Ovary (tissue), 9 donors: Measurements from ENCODE around the gene MMP20. TPM values are rescaled to one million over a fixed set of nuclear protein-coding genes. Genes with fewer than 3 reads are reported as not detected.

Experiments used
- DNase-seq, 5 donors: peaks; one replicate each; pipeline ENCODE4 v3.0.0-alpha.2; 2019 to 2020
- H3K27ac ChIP-seq, 2 donors: fragments of 200-600 bp; one replicate each; pipeline versions ENCODE4 v1.5.1 to v1.8.0; 2019 to 2022
- H3K27me3 ChIP-seq: fragments of 200-600 bp; one replicate; pipeline ENCODE4 v1.8.0; 2022
- H3K36me3 ChIP-seq: fragments of 200-600 bp; sonication (generic); one replicate; pipeline ENCODE4 v1.5.1; 2019
- H3K4me1 ChIP-seq: one replicate; pipeline ENCODE4 v1.8.1; 2013; ENCODE audit warnings: mild to moderate bottlenecking, moderate library complexity; ENCODE audit not compliant: insufficient read depth
- H3K4me3 ChIP-seq: fragments of 200-600 bp; sonication (generic); one replicate; pipeline ENCODE4 v1.5.1; 2017
- H3K9me3 ChIP-seq, 2 donors: fragments of 200-600 bp in 1 of 2; sonication (generic) in 1 of 2; one replicate each; pipeline versions ENCODE4 v1.5.1 to v1.8.1; 2013 to 2019; ENCODE audit warnings: mild to moderate bottlenecking in 1 of 2, moderate library complexity in 1 of 2
- CTCF ChIP-seq, 3 donors: fragments of 450-650 bp in 2 of 3; fragments of 200-600 bp in 1 of 3; IDR thresholded peaks; one replicate each; pipeline versions ENCODE4 v1.5.1 to v1.8.0; 2016 to 2022; ENCODE audit warnings: antibody characterized with exemption in 3 of 3, mild to moderate bottlenecking in 1 of 3
- EP300 ChIP-seq: sonication (generic); formaldehyde crosslinking; IDR thresholded peaks from one replicate; pipeline ENCODE4 v1.6.1; 2017; ENCODE audit warnings: antibody characterized with exemption
- POLR2A ChIP-seq: fragments of 450-650 bp; IDR thresholded peaks from one replicate; pipeline ENCODE4 v1.6.1; 2017; ENCODE audit warnings: antibody characterized with exemption, mild to moderate bottlenecking, moderate library complexity
- WGBS, 3 donors: extraction: QIAGEN DNeasy Blood & Tissue Kit in 1 of 3; methylation state at CpG; one replicate each; pipeline versions ENCODE4 v1.1.5 to v1.1.7; 2013 to 2017; 5-methylcytosine and 5-hydroxymethylcytosine counted together
- intact Hi-C, 4 donors: fragments of 100-400 bp; cut with DNase I; formaldehyde crosslinking; loops; one replicate each; pipeline versions ENCODE4 v1.11.0 to v1.15.1; 2022 to 2023
- polyA plus RNA-seq, 2 donors: library from polyadenylated mRNA; stranded (reverse); fragments of 200-250 nt in 1 of 2; fragments of 350-450 nt in 1 of 2; fragmentation: Illumina TruSeq in 1 of 2; extraction: RNeasy Lipid Tissue Mini Kit (QIAGEN cat#74804) in 1 of 2; gene quantifications; one replicate each; pipeline ENCODE4 v1.2.3, GENCODE V29; 2013 to 2014
- total RNA-seq, 7 donors: library from RNA; depleted of rRNA in 2 of 7; stranded (reverse); fragments of >200 nt in 2 of 7; fragmentation: NEBNext Ultra II Directional in 3 of 7; extraction: Animal tissue kit (Norgen Biotek cat#: 25700) in 3 of 7; gene quantifications; one replicate each; pipeline versions ENCODE4 v1.1.0 to v1.2.4, GENCODE V29; 2016 to 2023
- donor health status: DM: no; HTN: no; CAD: no; lungs with moderate emphysema.
- donor health status: DM: no; HTN: no; CAD: no.
- donor health status: Bipolar disorder and iron deficiency.
- donor health status: DM: yes; HTN: yes; CAD: no.
- donor health status: DM: no; HTN: no; CAD: no.
- donor health status: DM: yes; HTN: yes; CAD: no.

Gene MMP20
- total and polyA plus RNA-seq, 9 donors, result not detected

DNA sequence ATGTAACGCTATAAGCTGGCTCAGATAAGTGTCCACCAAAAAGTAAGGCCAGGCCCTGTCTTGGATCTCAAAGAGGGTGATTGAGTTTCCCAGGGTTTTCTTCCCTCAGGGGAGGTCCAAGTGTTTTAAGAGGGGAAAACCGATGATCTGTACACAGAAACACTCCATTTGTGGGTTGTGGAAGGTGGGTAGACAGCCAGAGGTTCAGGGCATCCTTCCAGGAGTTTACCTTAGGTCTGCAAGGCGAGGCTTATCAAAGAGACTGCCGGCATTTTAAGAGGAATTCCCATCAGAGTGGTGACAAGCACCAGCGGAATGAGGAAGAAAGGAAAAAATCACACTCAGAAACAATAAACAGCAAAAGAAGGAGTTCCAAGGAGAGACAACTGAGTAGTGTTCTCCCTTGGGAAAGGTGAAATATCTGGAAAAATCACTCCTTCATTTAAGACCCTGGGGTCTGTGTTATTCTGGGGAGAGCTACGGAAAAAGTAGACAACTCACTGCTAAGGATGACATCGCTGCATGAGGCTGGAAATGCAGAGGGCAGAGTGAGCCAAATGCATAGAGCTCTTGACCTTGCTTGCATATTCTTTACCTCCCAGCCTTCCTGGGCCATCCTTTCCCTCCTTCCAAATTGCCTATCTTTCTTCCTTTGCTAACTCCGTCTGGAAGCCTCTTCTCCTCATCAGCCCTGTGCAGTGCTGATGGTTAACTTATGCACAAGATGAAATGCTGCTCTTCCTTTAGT lies 72.5 kb downstream of the MMP20 start:
- Histone ChIP-seq H3K36me3 (no peaks in the 10 kb centered on the region), H3K4me3 (no peak overlapping the region), H3K27ac (no peak overlapping the region), H3K27me3 (no peaks in the 10 kb centered on the region), H3K9me3 (no peaks in the 10 kb centered on the region), H3K4me1 (no peaks in the 10 kb centered on the region)
- DNase-seq, result no peak
- TF ChIP-seq EP300, result no peak
- TF ChIP-seq CTCF (IDR thresholded peaks at IDR 0.05), result no peak
- TF ChIP-seq POLR2A, result no peak
- WGBS, 3 donors, result 55 to 62% (median 61%) methylated on average over 8 of the region's 8 CpGs
- intact Hi-C loops, result no loop called here

- no peaks in the 10 kb centered on the region for H3K4me1 ChIP-seq
- no peaks in the 10 kb centered on the region for H3K36me3 ChIP-seq
- WGBS, 3 donors, result 72 to 85% (median 81%) methylated on average over 2 of the region's 2 CpGs
- H3K27ac ChIP-seq, result no peak overlapping the region
- H3K9me3 ChIP-seq, result no peaks in the 10 kb centered on the region
- no peak for DNase-seq
- no peak for TF ChIP-seq EP300
- TF ChIP-seq POLR2A, result no peak
- TF ChIP-seq CTCF (IDR thresholded peaks at IDR 0.05), result no peak
- no peaks in the 10 kb centered on the region for H3K27me3 ChIP-seq
- no peak overlapping the region for H3K4me3 ChIP-seq
- intact Hi-C loops, result no loop called here
These were observed 73.1 kb downstream of the MMP20 start for GRCh38 chr11:102552020-102552419.

DNA sequence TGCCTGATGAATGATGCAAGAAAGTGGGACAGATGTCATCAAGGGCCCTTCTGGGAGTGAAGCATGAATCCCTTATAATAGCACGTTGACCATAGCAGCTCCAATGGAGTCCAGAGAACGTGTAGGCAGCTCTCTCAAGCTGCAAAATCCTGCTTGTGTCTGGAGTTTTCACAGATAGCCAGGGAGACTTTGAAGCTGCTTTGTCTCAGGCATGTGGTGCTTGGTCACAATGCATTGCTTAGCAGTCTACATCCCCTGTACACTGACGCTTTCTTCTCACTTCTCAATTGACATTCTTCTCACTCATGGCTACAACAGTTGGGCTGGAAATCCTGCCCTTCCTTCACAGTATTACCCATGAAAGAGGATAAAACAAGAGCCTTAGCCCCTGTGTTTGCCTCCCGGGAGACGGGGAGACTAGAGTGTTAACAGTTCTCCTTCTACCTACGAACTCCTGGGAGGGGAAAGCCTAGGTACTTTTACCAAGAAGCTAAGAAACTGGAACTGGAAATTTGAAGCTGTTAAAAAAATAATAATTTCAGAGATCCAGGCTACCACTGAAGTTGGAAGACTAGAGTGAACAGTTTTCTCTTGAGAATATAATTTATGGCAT lies 73.9 kb downstream of the MMP20 start:
- Histone ChIP-seq H3K4me1 (no peaks in the 10 kb centered on the region), H3K27ac (no peak overlapping the region), H3K27me3 (no peaks in the 10 kb centered on the region), H3K9me3 (no peaks in the 10 kb centered on the region), H3K36me3 (no peaks in the 10 kb centered on the region), H3K4me3 (no peak overlapping the region)
- WGBS, 3 donors, result 66 to 74% (median 72%) methylated on average over 6 of the region's 6 CpGs
- no peak for DNase-seq
- intact Hi-C loops, result no loop called here
- TF ChIP-seq EP300 (no peak), CTCF (IDR thresholded peaks at IDR 0.05) (no peak), POLR2A (no peak)

DNA sequence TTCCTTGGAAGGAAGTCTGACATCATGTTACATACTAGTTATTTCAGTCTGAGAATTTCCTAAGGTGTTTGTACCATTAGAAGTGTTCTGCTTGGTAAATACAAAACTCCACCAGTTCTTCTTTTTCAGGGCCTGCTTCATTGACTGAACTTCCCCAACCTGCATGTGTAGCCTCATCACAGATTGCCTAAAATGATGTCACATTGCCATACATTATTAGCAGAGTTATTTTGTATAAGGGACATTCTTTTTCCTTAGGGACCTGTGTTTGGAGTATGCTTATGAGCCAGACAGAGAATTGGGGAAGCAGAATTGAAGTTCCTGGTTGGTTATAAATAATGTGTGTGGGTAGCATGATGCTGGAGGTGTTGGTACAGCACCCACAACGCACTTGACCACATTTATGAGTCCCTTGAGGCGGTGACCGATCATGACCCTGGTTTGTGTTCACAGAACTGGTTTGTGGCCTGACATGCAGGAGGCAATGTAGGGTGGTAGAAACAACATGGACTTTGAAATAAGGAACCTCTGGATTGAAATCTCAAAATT lies 78.1 kb downstream of the MMP20 start:
- Histone ChIP-seq H3K4me3 (no peak overlapping the region), H3K27me3 (no peaks in the 10 kb centered on the region), H3K4me1 (no peaks in the 10 kb centered on the region), H3K9me3 (no peaks in the 10 kb centered on the region), H3K27ac (no peak overlapping the region), H3K36me3 (no peaks in the 10 kb centered on the region)
- intact Hi-C loops, result no loop called here
- DNase-seq, result no peak
- TF ChIP-seq POLR2A, result no peak
- TF ChIP-seq EP300, result no peak
- TF ChIP-seq CTCF (IDR thresholded peaks at IDR 0.05), result no peak
- 91 to 96% (median 95%) methylated on average over 3 of the region's 3 CpGs for WGBS, 3 donors
